ENCODE results near the gene MLXIPL. TPM values are rescaled to one million over a fixed set of nuclear protein-coding genes. Genes with fewer than 3 reads are reported as not detected.

The MLXIPL gene
- total and polyA plus RNA-seq, 2 donors (not counting 3 experiments of a cell fraction or from before 2014, with no cell fraction given), result not detected

GRCh38 chr7:73570521-73570920, 53.8 kb downstream of the MLXIPL start:
- no peak overlapping the region for H3K9ac ChIP-seq (replicated peaks; ENCODE audit: extremely low read depth, insufficient read depth, low read length)
- H3K27me3 ChIP-seq (ENCODE audit: control insufficient read depth in 2 of 2, insufficient read depth in 2 of 2, low read length in 2 of 2), result no peaks in the 10 kb centered on the region
- no peaks in the 10 kb centered on the region for H4K20me1 ChIP-seq (replicated peaks; ENCODE audit: control insufficient read depth, extremely low read depth, insufficient read depth, low read length)
- no TSS peak for BruUV-seq (replicated peaks)
- H3K27ac ChIP-seq (ENCODE audit: insufficient read depth, low read depth, low read length), result no peak overlapping the region
- H3K4me3 ChIP-seq (replicated peaks in 1 of 3; ENCODE audit: insufficient read depth in 1 of 3, low read depth in 1 of 3, low read length in 3 of 3), result no peak overlapping the region
- no peak overlapping the region for H2AFZ ChIP-seq (ENCODE audit: low read depth, low read length)
- DNase-seq (ENCODE audit: low read depth, low spot score) (no peak), FAIRE-seq (no peak)
- no peaks in the 10 kb centered on the region for H3K9me3 ChIP-seq (replicated peaks; ENCODE audit: control insufficient read depth, insufficient read depth, low read length)
- dilution Hi-C loops (cut with MboI; ENCODE audit: extremely low pct_ligation_motif_present, low sequenced_read_pairs), result no loop called here
- no peaks in the 10 kb centered on the region for H3K9me1 ChIP-seq (replicated peaks; ENCODE audit: control insufficient read depth, extremely low read depth, insufficient read depth, low read length)
- peaks cover 12 to 39% of the 10 kb centered on the region in 2 experiments for H3K36me3 ChIP-seq (ENCODE audit: control insufficient read depth in 2 of 2, extremely low read depth in 1 of 2, insufficient read depth in 2 of 2, low read length in 2 of 2)
- TF ChIP-seq POLR2A (IDR thresholded peaks at IDR 0.05; ENCODE audit: low read depth, low read length) (no peak), MYC (IDR thresholded peaks at IDR 0.05; ENCODE audit: low read depth, low read length) (no peak), POLR2AphosphoS5 (IDR thresholded peaks at IDR 0.05; ENCODE audit: insufficient read depth, low read depth, low read length) (no peak), JUN (IDR thresholded peaks at IDR 0.05; ENCODE audit: borderline replicate concordance, insufficient read depth, insufficient read length, low read depth) (no peak), CTCF (IDR thresholded peaks at IDR 0.05; ENCODE audit: extremely low read depth in 1 of 2, insufficient read depth in 1 of 2, low read depth in 1 of 2, low read length in 2 of 2) (no peak), FOS (IDR thresholded peaks at IDR 0.05; ENCODE audit: borderline replicate concordance, insufficient read depth, low read length) (no peak), EZH2 (IDR thresholded peaks at IDR 0.05; ENCODE audit: borderline replicate concordance, low read depth, low read length, severe bottlenecking) (no peak), GATA2 (IDR thresholded peaks at IDR 0.05; ENCODE audit: insufficient read depth, insufficient read length, low read depth, low read length) (no peak)
- TF ChIP-seq, protein P1, sequence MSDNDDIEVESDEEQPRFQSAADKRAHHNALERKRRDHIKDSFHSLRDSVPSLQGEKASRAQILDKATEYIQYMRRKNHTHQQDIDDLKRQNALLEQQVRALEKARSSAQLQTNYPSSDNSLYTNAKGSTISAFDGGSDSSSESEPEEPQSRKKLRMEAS (IDR thresholded peaks at IDR 0.05; ENCODE audit: insufficient read depth, insufficient read length), result no peak
- POLR2A ChIA-PET, result no interaction called here
- CTCF ChIA-PET, result no interaction called here
- intact Hi-C loops (cut with micrococcal nuclease), result no loop called here
- H3K4me2 ChIP-seq (ENCODE audit: insufficient read depth, low read length), result no peak overlapping the region
- peaks cover 12% of the 10 kb centered on the region for H3K79me2 ChIP-seq (ENCODE audit: control insufficient read depth, insufficient read depth, low read length)
- H3K4me1 ChIP-seq (ENCODE audit: control insufficient read depth, extremely low read depth, insufficient read depth, low read length), result no peaks in the 10 kb centered on the region

Measured in endothelial cell of umbilical vein (primary cell).